GM19324 (cell line): Measurements from ENCODE around the gene TSHZ2.
"Not testable (repeated sequence)": the region's sequence is repeated elsewhere in the genome, so short reads cannot be mapped to it uniquely, and the experiment has no call there.

ENCODE experiments used
- ATAC-seq: cut with Tn5 transposase; IDR thresholded peaks from one replicate; pipeline ENCODE4 v1.9.1; 2021; ENCODE audit warnings: mild to moderate bottlenecking, moderate library complexity; ENCODE audit not compliant: unreplicated experiment, low FRiP score

Gene TSHZ2

GRCh38 chr20:52962183-52962582, 10.0 kb upstream of the TSHZ2 start:
- no peak for ATAC-seq

- ATAC-seq, result no peak
Observed at GRCh38 chr20:52963131-52963530, 9.0 kb upstream of the TSHZ2 start.

- no peak for ATAC-seq
Observed at GRCh38 chr20:52964131-52964530, 8.0 kb upstream of the TSHZ2 start.

- ATAC-seq, result no peak
Observed at GRCh38 chr20:52965380-52965779, 6.8 kb upstream of the TSHZ2 start.

GRCh38 chr20:52965819-52966218, 6.3 kb upstream of the TSHZ2 start:
- ATAC-seq, result no peak

GRCh38 chr20:52966543-52966942, 5.6 kb upstream of the TSHZ2 start:
- ATAC-seq, result not testable (repeated sequence)

GRCh38 chr20:52971498-52972189, 514 bp upstream of the TSHZ2 start:
- no peak for ATAC-seq

GRCh38 chr20:52972965-52973819, 1.0 kb downstream of the TSHZ2 start:
- ATAC-seq, result no peak

- ATAC-seq, result no peak
Observed at GRCh38 chr20:52974179-52974594, 2.0 kb downstream of the TSHZ2 start.

- ATAC-seq, result no peak
Observed at GRCh38 chr20:52975029-52975732, 3.0 kb downstream of the TSHZ2 start.

- ATAC-seq, result no peak
Observed at GRCh38 chr20:52975803-52976531, 3.8 kb downstream of the TSHZ2 start.

- no peak for ATAC-seq
Observed at GRCh38 chr20:52978851-52979250, 6.7 kb downstream of the TSHZ2 start.

- ATAC-seq, result no peak
Observed at GRCh38 chr20:52981051-52981450, 8.9 kb downstream of the TSHZ2 start.

- ATAC-seq, result no peak
Observed at GRCh38 chr20:52983726-52984450, 11.7 kb downstream of the TSHZ2 start.

GRCh38 chr20:52984451-52984810, 12.3 kb downstream of the TSHZ2 start:
- ATAC-seq, result no peak

- ATAC-seq, result no peak
Observed at GRCh38 chr20:52985687-52986086, 13.5 kb downstream of the TSHZ2 start.

- ATAC-seq, result no peak
Observed at GRCh38 chr20:52987295-52987694, 15.1 kb downstream of the TSHZ2 start.

- no peak for ATAC-seq
Observed at GRCh38 chr20:52991830-52992229, 19.7 kb downstream of the TSHZ2 start.

- no peak for ATAC-seq
Observed at GRCh38 chr20:52992632-52993031, 20.5 kb downstream of the TSHZ2 start.

GRCh38 chr20:52993076-52993475, 20.9 kb downstream of the TSHZ2 start:
- no peak for ATAC-seq
